ENCODE results near the gene TRIP4.

GRCh38 chr15:64466408-64467141, 78.9 kb downstream of the TRIP4 start:
- TF ChIP-seq AFF4 (CRISPR knock-in tag; IDR thresholded peaks at IDR 0.05; ENCODE audit: borderline replicate concordance) (no peak), NR1H2 (CRISPR knock-in tag; IDR thresholded peaks at IDR 0.05) (no peak), ELF4 (CRISPR knock-in tag; IDR thresholded peaks at IDR 0.05; ENCODE audit: low read depth) (no peak), ATF3 (CRISPR knock-in tag; conservative IDR thresholded peaks at IDR 0.05) (no peak), FOXK1 (CRISPR knock-in tag; IDR thresholded peaks at IDR 0.05) (no peak), NR2C2 (CRISPR knock-in tag; IDR thresholded peaks at IDR 0.05) (no peak), NFYB (CRISPR knock-in tag; conservative IDR thresholded peaks at IDR 0.05; ENCODE audit: low read depth) (no peak), E2F1 (CRISPR knock-in tag; IDR thresholded peaks at IDR 0.05) (no peak)
- TF ChIP-seq, protein P1, sequence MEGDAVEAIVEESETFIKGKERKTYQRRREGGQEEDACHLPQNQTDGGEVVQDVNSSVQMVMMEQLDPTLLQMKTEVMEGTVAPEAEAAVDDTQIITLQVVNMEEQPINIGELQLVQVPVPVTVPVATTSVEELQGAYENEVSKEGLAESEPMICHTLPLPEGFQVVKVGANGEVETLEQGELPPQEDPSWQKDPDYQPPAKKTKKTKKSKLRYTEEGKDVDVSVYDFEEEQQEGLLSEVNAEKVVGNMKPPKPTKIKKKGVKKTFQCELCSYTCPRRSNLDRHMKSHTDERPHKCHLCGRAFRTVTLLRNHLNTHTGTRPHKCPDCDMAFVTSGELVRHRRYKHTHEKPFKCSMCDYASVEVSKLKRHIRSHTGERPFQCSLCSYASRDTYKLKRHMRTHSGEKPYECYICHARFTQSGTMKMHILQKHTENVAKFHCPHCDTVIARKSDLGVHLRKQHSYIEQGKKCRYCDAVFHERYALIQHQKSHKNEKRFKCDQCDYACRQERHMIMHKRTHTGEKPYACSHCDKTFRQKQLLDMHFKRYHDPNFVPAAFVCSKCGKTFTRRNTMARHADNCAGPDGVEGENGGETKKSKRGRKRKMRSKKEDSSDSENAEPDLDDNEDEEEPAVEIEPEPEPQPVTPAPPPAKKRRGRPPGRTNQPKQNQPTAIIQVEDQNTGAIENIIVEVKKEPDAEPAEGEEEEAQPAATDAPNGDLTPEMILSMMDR (IDR thresholded peaks at IDR 0.05): no peak
- TF ChIP-seq, protein P2, sequence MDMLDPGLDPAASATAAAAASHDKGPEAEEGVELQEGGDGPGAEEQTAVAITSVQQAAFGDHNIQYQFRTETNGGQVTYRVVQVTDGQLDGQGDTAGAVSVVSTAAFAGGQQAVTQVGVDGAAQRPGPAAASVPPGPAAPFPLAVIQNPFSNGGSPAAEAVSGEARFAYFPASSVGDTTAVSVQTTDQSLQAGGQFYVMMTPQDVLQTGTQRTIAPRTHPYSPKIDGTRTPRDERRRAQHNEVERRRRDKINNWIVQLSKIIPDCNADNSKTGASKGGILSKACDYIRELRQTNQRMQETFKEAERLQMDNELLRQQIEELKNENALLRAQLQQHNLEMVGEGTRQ (CRISPR knock-in tag; IDR thresholded peaks at IDR 0.05): no peak
- TF ChIP-seq, protein P3, sequence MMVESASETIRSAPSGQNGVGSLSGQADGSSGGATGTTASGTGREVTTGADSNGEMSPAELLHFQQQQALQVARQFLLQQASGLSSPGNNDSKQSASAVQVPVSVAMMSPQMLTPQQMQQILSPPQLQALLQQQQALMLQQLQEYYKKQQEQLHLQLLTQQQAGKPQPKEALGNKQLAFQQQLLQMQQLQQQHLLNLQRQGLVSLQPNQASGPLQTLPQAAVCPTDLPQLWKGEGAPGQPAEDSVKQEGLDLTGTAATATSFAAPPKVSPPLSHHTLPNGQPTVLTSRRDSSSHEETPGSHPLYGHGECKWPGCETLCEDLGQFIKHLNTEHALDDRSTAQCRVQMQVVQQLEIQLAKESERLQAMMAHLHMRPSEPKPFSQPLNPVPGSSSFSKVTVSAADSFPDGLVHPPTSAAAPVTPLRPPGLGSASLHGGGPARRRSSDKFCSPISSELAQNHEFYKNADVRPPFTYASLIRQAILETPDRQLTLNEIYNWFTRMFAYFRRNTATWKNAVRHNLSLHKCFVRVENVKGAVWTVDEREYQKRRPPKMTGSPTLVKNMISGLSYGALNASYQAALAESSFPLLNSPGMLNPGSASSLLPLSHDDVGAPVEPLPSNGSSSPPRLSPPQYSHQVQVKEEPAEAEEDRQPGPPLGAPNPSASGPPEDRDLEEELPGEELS (CRISPR knock-in tag; IDR thresholded peaks at IDR 0.05): no peak
